NT2/D1 (cell line): ENCODE data around the gene CYP11A1.

Experiments
- DNase-seq: peaks from one replicate; pipeline ENCODE4 v3.0.0-alpha.2; 2011; ENCODE audit warnings: low read depth, low spot score
- H3K27me3 ChIP-seq: 2 replicates; pipeline ENCODE4 v1.6.0; 2011; ENCODE audit warnings: mild to moderate bottlenecking; ENCODE audit not compliant: insufficient read length, insufficient read depth
- H3K36me3 ChIP-seq: 2 replicates; pipeline ENCODE4 v1.6.1; 2011; ENCODE audit warnings: mild to moderate bottlenecking, low read length, mixed read lengths; ENCODE audit not compliant: insufficient read depth, insufficient read length
- H3K4me1 ChIP-seq: 2 replicates; pipeline ENCODE4 v1.5.1; 2011; ENCODE audit not compliant: insufficient read depth, insufficient read length
- H3K4me3 ChIP-seq: 2 replicates; pipeline ENCODE4 v1.5.1; 2011; ENCODE audit warnings: low read depth; ENCODE audit not compliant: insufficient read length
- H3K9ac ChIP-seq: 2 replicates; pipeline ENCODE4 v1.6.0; 2011; ENCODE audit warnings: low read depth; ENCODE audit not compliant: insufficient read length
- H3K9me3 ChIP-seq: 2 replicates; pipeline ENCODE4 v1.5.1; 2011; ENCODE audit warnings: mild to moderate bottlenecking, low read length; ENCODE audit not compliant: insufficient read depth
- SUZ12 ChIP-seq: IDR thresholded peaks from 2 replicates; pipeline ENCODE4 v1.6.1; 2011; ENCODE audit not compliant: insufficient read length, insufficient read depth; ENCODE audit errors: extremely low read depth
- YY1 ChIP-seq: IDR thresholded peaks from 2 replicates; pipeline ENCODE4 v1.6.1; 2011; ENCODE audit not compliant: insufficient read length, insufficient read depth
- ZNF274 ChIP-seq: IDR thresholded peaks from 2 replicates; pipeline ENCODE4 v1.6.1; 2011; ENCODE audit warnings: mild to moderate bottlenecking, low read depth, low read length

The CYP11A1 gene

GRCh38 chr15:74367296-74367854 is at the start of gene CYP11A1:
Gene CYP11A1 (minus strand): TSS chr15:74367646. CDS start chr15:74367585, 61 bp downstream.
- Histone ChIP-seq H3K36me3 (peaks cover 8% of the 10 kb centered on the region), H3K4me1 (peaks cover 8% of the 10 kb centered on the region), H3K4me3 (no peak within 1 kb of the TSS), H3K9me3 (no peaks in the 10 kb centered on the region), H3K9ac (peak within 1 kb of the TSS; percentile 43), H3K27me3 (no peaks in the 10 kb centered on the region)
- DNase-seq = no peak
- TF ChIP-seq YY1 (no peak), SUZ12 (no peak), ZNF274 (no peak)

DNA sequence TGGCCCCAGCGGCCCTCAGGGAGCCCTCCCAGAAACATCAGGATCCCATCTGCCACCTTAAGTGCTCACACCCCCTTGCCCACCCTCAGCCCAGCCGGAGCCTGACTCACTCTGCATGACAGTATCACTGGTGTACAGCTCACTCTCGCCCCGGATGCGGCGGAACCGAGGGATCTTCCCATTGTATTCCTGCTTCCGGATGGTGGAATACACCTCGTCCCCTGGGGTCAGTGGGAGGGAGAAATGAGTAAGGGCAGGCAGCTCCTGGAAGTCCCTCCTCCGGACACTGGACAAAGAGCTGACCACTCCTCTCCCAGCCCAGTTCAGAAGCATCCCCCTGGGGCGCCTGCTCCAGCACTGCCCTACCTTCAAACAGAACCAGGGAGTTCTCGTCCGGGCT is 49.8 kb upstream of the CYP11A1 start:
- H3K36me3 ChIP-seq = peaks cover 66% of the 10 kb centered on the region
- no peak for TF ChIP-seq YY1
- no peak for TF ChIP-seq ZNF274
- no peak for TF ChIP-seq SUZ12
- no peak for DNase-seq

GRCh38 chr15:74415966-74416916 is 48.8 kb upstream of the CYP11A1 start:
- Histone ChIP-seq H3K27me3 (no peaks in the 10 kb centered on the region), H3K4me3 (no peak overlapping the region), H3K4me1 (peaks cover 25% of the 10 kb centered on the region), H3K9me3 (no peaks in the 10 kb centered on the region), H3K36me3 (peaks cover 76% of the 10 kb centered on the region), H3K9ac (no peak overlapping the region)
- no peak for DNase-seq
- TF ChIP-seq ZNF274 = no peak

More for the DNA sequence above, 49.8 kb upstream of the CYP11A1 start:
- no peak overlapping the region for H3K9ac ChIP-seq
- no peaks in the 10 kb centered on the region for H3K9me3 ChIP-seq
- no peak overlapping the region for H3K4me3 ChIP-seq
- peaks cover 35% of the 10 kb centered on the region for H3K4me1 ChIP-seq
- H3K27me3 ChIP-seq = no peaks in the 10 kb centered on the region

GRCh38 chr15:74414603-74415338 is 47.3 kb upstream of the CYP11A1 start:
- Histone ChIP-seq H3K9me3 (no peaks in the 10 kb centered on the region), H3K4me1 (peaks cover 12% of the 10 kb centered on the region), H3K9ac (no peak overlapping the region), H3K4me3 (no peak overlapping the region), H3K36me3 (peaks cover 90% of the 10 kb centered on the region), H3K27me3 (no peaks in the 10 kb centered on the region)
- TF ChIP-seq YY1 (no peak), SUZ12 (no peak), ZNF274 (no peak)
- no peak for DNase-seq

DNA sequence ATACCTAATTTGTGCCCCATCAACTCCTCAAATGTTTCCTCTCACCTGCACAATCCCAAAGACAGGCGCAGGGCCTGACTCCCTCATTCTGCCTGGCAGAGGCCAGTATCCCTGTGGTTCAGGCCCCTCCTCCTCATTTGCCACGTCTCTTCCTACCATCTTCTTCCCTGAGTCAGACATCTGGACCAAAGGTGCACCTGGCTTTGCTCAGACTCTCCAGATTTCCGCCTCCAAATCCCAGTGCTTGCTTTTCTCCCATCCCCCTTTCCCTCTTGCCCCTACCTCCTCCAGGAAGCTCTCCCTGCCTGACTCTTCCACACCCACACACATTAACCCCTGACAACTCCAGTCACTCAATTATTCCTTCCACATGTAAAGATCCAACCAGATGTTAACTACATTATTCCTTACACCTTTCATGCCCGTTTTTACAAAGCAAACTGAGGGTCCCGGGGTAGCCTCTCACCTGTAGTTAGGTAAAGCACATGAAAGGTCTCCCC is 46.7 kb upstream of the CYP11A1 start:
- TF ChIP-seq YY1 (no peak), SUZ12 (no peak), ZNF274 (no peak)
- no peak for DNase-seq
- no peak overlapping the region for H3K9ac ChIP-seq
- no peaks in the 10 kb centered on the region for H3K9me3 ChIP-seq
- peaks cover 14% of the 10 kb centered on the region for H3K4me1 ChIP-seq
- no peaks in the 10 kb centered on the region for H3K27me3 ChIP-seq
- no peak overlapping the region for H3K4me3 ChIP-seq
- H3K36me3 ChIP-seq = peaks cover 90% of the 10 kb centered on the region

DNA sequence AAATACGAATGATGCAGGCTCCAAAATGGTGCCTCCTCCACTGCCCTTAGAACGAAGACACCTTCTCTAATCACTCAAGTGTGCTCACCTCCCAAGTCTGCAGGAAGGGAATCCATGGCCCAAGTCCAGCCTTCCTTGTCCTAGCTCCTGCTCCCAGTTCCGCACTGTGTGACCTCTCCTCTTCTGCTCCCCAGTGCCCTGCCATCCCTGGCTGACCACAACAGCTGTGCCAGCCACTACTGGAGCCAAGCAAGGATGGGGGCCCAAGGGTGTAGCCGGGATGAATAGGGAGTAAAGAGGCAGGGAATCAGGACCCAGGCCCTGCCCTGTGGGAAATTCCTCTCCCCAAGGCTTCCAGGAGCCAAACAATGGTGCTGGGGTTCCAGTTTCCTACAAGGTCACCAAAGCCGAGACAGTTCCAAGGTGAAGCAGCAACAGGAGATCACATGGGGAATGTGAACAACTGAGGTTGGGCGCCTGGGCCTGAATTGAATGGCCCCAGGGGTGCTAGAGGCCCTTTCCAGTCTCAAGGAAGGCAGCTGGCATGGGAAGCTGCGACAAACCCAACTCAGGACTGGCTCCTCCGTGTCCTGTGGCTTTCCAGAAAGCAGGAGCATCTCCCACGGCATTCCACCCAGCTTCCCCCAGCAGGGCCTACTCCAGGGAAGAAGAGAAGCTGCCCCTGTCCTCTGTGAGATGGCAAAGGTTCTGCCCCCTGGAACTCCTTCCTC is 46.1 kb upstream of the CYP11A1 start:
- DNase-seq = no peak

More for the DNA sequence above, 46.1 kb upstream of the CYP11A1 start:
- Histone ChIP-seq H3K27me3 (no peaks in the 10 kb centered on the region), H3K4me3 (no peak overlapping the region), H3K4me1 (peaks cover 18% of the 10 kb centered on the region), H3K9me3 (no peaks in the 10 kb centered on the region), H3K9ac (no peak overlapping the region), H3K36me3 (peaks cover 84% of the 10 kb centered on the region)
- TF ChIP-seq ZNF274 (no peak), SUZ12 (no peak), YY1 (no peak)
